Prostate gland (tissue), 2 donors: ENCODE results near the gene DKKL1. TPM values are rescaled to one million over a fixed set of nuclear protein-coding genes. Genes with fewer than 3 reads are reported as not detected.

Experiments used
- DNase-seq: peaks from one replicate; pipeline ENCODE4 v3.0.0-alpha.2; 2019; ENCODE audit warnings: low spot score
- H3K27ac ChIP-seq, 2 donors: fragments of 200-600 bp; sonication (generic); 2 replicates each; pipeline ENCODE4 v1.5.1; 2017 to 2019
- H3K27me3 ChIP-seq: fragments of 200-600 bp; sonication (generic); replicated peaks from 2 replicates; pipeline ENCODE4 v1.5.1; 2019; ENCODE audit not compliant: insufficient read depth
- H3K36me3 ChIP-seq, 2 donors: fragments of 200-600 bp; sonication (generic); 1 replicate in 1 of 2; 2 replicates in 1 of 2; pipeline versions ENCODE4 v1.5.1 to v1.8.1; 2017 to 2019
- H3K4me1 ChIP-seq: fragments of 200-600 bp; sonication (generic); replicated peaks from 2 replicates; pipeline ENCODE4 v1.5.1; 2019
- H3K4me3 ChIP-seq, 2 donors: fragments of 200-600 bp; sonication (generic); 2 replicates each; pipeline ENCODE4 v1.5.1; 2017 to 2019
- H3K9me3 ChIP-seq: fragments of 200-600 bp; sonication (generic); 2 replicates; pipeline ENCODE4 v1.5.1; 2017
- POLR2A ChIP-seq: fragments of 450-650 bp; IDR thresholded peaks from one replicate; pipeline ENCODE4 v1.6.1; 2016; ENCODE audit warnings: antibody characterized with exemption, mild to moderate bottlenecking
- POLR2AphosphoS5 ChIP-seq: sonication (generic); formaldehyde crosslinking; IDR thresholded peaks from one replicate; pipeline ENCODE4 v1.6.1; 2017; ENCODE audit warnings: antibody characterized with exemption
- WGBS: methylation state at CpG from one replicate; pipeline ENCODE4 v1.1.5; 2018; 5-methylcytosine and 5-hydroxymethylcytosine counted together
- intact Hi-C: fragments of 100-400 bp; cut with DNase I; formaldehyde crosslinking; loops from one replicate; pipeline ENCODE4 v1.14.2; 2022
- total RNA-seq, 2 donors: library from RNA; depleted of rRNA; stranded (reverse); fragments of >200 nt; gene quantifications; one replicate each; pipeline ENCODE4 v1.1.0, GENCODE V29; 2016
- TF ChIP-seq, protein P1 (sequence below), 4 experiments: fragments of 200-600 bp in 2 of 4; fragments of 450-650 bp in 2 of 4; sonication (generic) in 2 of 4; IDR thresholded peaks; 1 replicate in 3 of 4; 2 replicates in 1 of 4; pipeline ENCODE4 v1.5.1; 2016 to 2019; ENCODE audit warnings: antibody characterized with exemption in 4 of 4, mild to moderate bottlenecking in 2 of 4, moderate library complexity in 2 of 4

The DKKL1 gene
- total RNA-seq, 2 donors from 2014 or later, result 1.0 to 17.8 TPM

DNA sequence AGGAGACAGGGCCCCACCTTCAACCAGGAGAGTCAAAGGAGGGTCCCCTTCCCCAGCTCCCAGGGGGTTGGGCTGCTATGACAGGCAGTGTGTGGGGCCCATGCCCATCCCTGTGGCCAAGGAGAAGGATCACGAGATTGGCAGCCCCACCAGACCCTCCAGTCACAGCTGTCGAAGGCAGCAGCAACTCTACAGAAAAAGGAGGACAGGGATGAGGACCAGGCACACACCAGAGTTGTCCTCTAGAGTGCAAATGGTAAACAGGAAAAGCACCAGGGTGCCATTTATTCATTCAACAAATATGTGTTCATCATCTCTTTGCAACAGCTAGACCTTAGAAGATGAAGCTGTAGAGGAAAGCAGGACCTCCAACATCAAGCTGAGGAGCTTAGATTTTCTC is 55.5 kb downstream of the DKKL1 start:
- H3K27me3 ChIP-seq, result peaks cover 40% of the 10 kb centered on the region
- no peak overlapping the region for H3K4me3 ChIP-seq
- no peak overlapping the region for H3K27ac ChIP-seq
- no peaks in the 10 kb centered on the region for H3K36me3 ChIP-seq
- TF ChIP-seq POLR2AphosphoS5, result no peak
- TF ChIP-seq, protein P1, sequence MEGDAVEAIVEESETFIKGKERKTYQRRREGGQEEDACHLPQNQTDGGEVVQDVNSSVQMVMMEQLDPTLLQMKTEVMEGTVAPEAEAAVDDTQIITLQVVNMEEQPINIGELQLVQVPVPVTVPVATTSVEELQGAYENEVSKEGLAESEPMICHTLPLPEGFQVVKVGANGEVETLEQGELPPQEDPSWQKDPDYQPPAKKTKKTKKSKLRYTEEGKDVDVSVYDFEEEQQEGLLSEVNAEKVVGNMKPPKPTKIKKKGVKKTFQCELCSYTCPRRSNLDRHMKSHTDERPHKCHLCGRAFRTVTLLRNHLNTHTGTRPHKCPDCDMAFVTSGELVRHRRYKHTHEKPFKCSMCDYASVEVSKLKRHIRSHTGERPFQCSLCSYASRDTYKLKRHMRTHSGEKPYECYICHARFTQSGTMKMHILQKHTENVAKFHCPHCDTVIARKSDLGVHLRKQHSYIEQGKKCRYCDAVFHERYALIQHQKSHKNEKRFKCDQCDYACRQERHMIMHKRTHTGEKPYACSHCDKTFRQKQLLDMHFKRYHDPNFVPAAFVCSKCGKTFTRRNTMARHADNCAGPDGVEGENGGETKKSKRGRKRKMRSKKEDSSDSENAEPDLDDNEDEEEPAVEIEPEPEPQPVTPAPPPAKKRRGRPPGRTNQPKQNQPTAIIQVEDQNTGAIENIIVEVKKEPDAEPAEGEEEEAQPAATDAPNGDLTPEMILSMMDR (IDR thresholded peaks at IDR 0.05), result no peak
- no peak for TF ChIP-seq POLR2A
- 72% methylated on average over 2 of the region's 2 CpGs for WGBS
- no peaks in the 10 kb centered on the region for H3K9me3 ChIP-seq
- no peak for DNase-seq
- intact Hi-C loops, result no loop called here
- peaks cover 5% of the 10 kb centered on the region for H3K4me1 ChIP-seq

GRCh38 chr19:49420227-49420626 is 56.5 kb downstream of the DKKL1 start:
- H3K27me3 ChIP-seq, result peaks cover 42% of the 10 kb centered on the region

GRCh38 chr19:49421039-49421877 is 57.6 kb downstream of the DKKL1 start:
- DNase-seq, result peak; percentile 20
- no peak overlapping the region for H3K4me3 ChIP-seq
- intact Hi-C loops, result no loop called here

More at GRCh38 chr19:49420227-49420626, 56.5 kb downstream of the DKKL1 start:
- Histone ChIP-seq H3K27ac (no peak overlapping the region), H3K4me1 (peaks cover 5% of the 10 kb centered on the region), H3K9me3 (no peaks in the 10 kb centered on the region), H3K4me3 (no peak overlapping the region), H3K36me3 (no peaks in the 10 kb centered on the region)
- intact Hi-C loops, result no loop called here
- no peak for TF ChIP-seq POLR2AphosphoS5
- TF ChIP-seq, protein P1 (IDR thresholded peaks at IDR 0.05), result no peak
- TF ChIP-seq POLR2A, result no peak
- DNase-seq, result no peak
- WGBS, result 90% methylated on average over 2 of the region's 2 CpGs

DNA sequence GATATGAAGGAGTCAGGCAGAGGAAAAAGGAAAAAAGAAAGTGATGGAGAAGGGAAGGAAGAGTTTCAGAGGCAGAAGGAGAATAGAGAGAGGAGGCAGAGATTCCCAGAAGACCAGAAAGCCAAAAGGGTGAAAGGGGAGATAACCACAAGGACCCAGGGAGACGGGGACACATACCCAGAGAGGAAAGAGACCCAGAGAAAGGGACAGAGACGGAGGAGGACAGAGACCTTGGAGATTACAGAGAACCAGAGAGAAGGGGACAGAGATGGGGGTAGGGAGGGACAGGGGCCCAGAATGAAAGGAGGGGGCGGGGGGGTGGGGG is 58.2 kb downstream of the DKKL1 start:
- WGBS, result 34% methylated on average over 3 of the region's 3 CpGs
- DNase-seq, result no peak
- H3K4me1 ChIP-seq, result peaks cover 5% of the 10 kb centered on the region
- intact Hi-C loops, result no loop called here
- H3K27ac ChIP-seq, result no peak overlapping the region
- no peak overlapping the region for H3K4me3 ChIP-seq
- no peak for TF ChIP-seq POLR2A
- no peak for TF ChIP-seq POLR2AphosphoS5
- TF ChIP-seq, protein P1 (IDR thresholded peaks at IDR 0.05), result no peak
- no peaks in the 10 kb centered on the region for H3K9me3 ChIP-seq
- H3K27me3 ChIP-seq, result peaks cover 49% of the 10 kb centered on the region
- H3K36me3 ChIP-seq, result no peaks in the 10 kb centered on the region

More at GRCh38 chr19:49421039-49421877, 57.6 kb downstream of the DKKL1 start:
- TF ChIP-seq, protein P1 (IDR thresholded peaks at IDR 0.05), result no peak
- TF ChIP-seq POLR2AphosphoS5 (no peak), POLR2A (no peak)
- peaks cover 5% of the 10 kb centered on the region for H3K4me1 ChIP-seq
- no peaks in the 10 kb centered on the region for H3K36me3 ChIP-seq
- no peak overlapping the region for H3K27ac ChIP-seq
- H3K27me3 ChIP-seq, result peaks cover 45% of the 10 kb centered on the region
- no peaks in the 10 kb centered on the region for H3K9me3 ChIP-seq
- WGBS, result 8% methylated on average over 48 of the region's 48 CpGs
